ENCODE measurements around the gene DGAT2.

- TF ChIP-seq CTCF (IDR thresholded peaks at IDR 0.05): no peak
- TF ChIP-seq POLR2A (IDR thresholded peaks at IDR 0.05): no peak
These were observed 71.9 kb downstream of the DGAT2 start for GRCh38 chr11:75840522-75840921.

Measured in body of pancreas (tissue), 4 donors.